ENCODE data around the gene METTL15.

- TF ChIP-seq CTCF (IDR thresholded peaks at IDR 0.05; ENCODE audit: low read length) (no peak), EZH2phosphoT487 (IDR thresholded peaks at IDR 0.05; ENCODE audit: low read length) (no peak)
These were observed 136.9 kb downstream of the METTL15 start for GRCh38 chr11:28245131-28245530.

Data from MM.1S (cell line).